ENCODE measurements around the gene ZER1.
"Not testable (repeated sequence)": the region's sequence is repeated elsewhere in the genome, so short reads cannot be mapped to it uniquely, and the experiment has no call there.

The ZER1 gene

GRCh38 chr9:128787659-128788058 is 15.9 kb upstream of the ZER1 start:
- no peak for DNase-seq (ENCODE audit: low read depth in 2 of 2)

GRCh38 chr9:128786681-128787601 is 15.2 kb upstream of the ZER1 start, which contains the start of gene TBC1D13:
TBC1D13 (plus strand) TSS chr9:128787253; CDS start chr9:128787354, 101 bp downstream.
- peak; percentile 81 to 86 for DNase-seq (ENCODE audit: low read depth in 2 of 2)

GRCh38 chr9:128785427-128785826 is 13.7 kb upstream of the ZER1 start:
- DNase-seq (ENCODE audit: low read depth in 2 of 2), result no peak

GRCh38 chr9:128782669-128783068 is 10.9 kb upstream of the ZER1 start:
- no peak for DNase-seq (ENCODE audit: low read depth in 2 of 2)

GRCh38 chr9:128781187-128782070 is 9.7 kb upstream of the ZER1 start:
- no peak for DNase-seq (ENCODE audit: low read depth in 2 of 2)

GRCh38 chr9:128780093-128780492 is 8.4 kb upstream of the ZER1 start:
- not testable (repeated sequence) for DNase-seq (ENCODE audit: low read depth in 2 of 2)

GRCh38 chr9:128774804-128775203 is 3.1 kb upstream of the ZER1 start:
- DNase-seq (ENCODE audit: low read depth in 2 of 2), result no peak

GRCh38 chr9:128773049-128773448 is 1.3 kb upstream of the ZER1 start:
- DNase-seq (ENCODE audit: low read depth in 2 of 2), result no peak

- DNase-seq (ENCODE audit: low read depth in 2 of 2), result peak in 1 of 2 donors; percentile 13
Measured at GRCh38 chr9:128771094-128771721, 519 bp downstream of the ZER1 start.

- DNase-seq (ENCODE audit: low read depth in 2 of 2), result no peak
Measured at GRCh38 chr9:128770286-128771030, 1.3 kb downstream of the ZER1 start.

GRCh38 chr9:128768606-128769005 is 3.1 kb downstream of the ZER1 start:
- DNase-seq (ENCODE audit: low read depth in 2 of 2), result no peak

- DNase-seq (ENCODE audit: low read depth in 2 of 2), result no peak
Measured at GRCh38 chr9:128765499-128765898, 6.2 kb downstream of the ZER1 start.

- no peak for DNase-seq (ENCODE audit: low read depth in 2 of 2)
Measured at GRCh38 chr9:128764361-128764760, 7.4 kb downstream of the ZER1 start.

- DNase-seq (ENCODE audit: low read depth in 2 of 2), result no peak
Measured at GRCh38 chr9:128762671-128763449, 8.9 kb downstream of the ZER1 start.

GRCh38 chr9:128757602-128758001 is 14.1 kb downstream of the ZER1 start:
- no peak for DNase-seq (ENCODE audit: low read depth in 2 of 2)

- DNase-seq (ENCODE audit: low read depth in 2 of 2), result no peak
Measured at GRCh38 chr9:128753627-128754026, 18.1 kb downstream of the ZER1 start.

- DNase-seq (ENCODE audit: low read depth in 2 of 2), result no peak
Measured at GRCh38 chr9:128750926-128751595, 20.7 kb downstream of the ZER1 start.

- DNase-seq (ENCODE audit: low read depth in 2 of 2), result no peak
Measured at GRCh38 chr9:128747241-128747640, 24.5 kb downstream of the ZER1 start.

GRCh38 chr9:128743421-128743820 is 28.3 kb downstream of the ZER1 start:
- DNase-seq (ENCODE audit: low read depth in 2 of 2), result no peak

GRCh38 chr9:128742401-128742800 is 29.3 kb downstream of the ZER1 start:
- no peak for DNase-seq (ENCODE audit: low read depth in 2 of 2)
